GM23338 (cell line): ENCODE measurements around the gene TENM4. TPM values are rescaled to one million over a fixed set of nuclear protein-coding genes. Genes with fewer than 3 reads are reported as not detected.

Experiments used
- ATAC-seq: fragments of 200-7000 bp; cut with Tn5 transposase; 3 replicates; pipeline ENCODE4 v1.9.1; 2020
- DNase-seq: peaks from one replicate; pipeline ENCODE4 v3.0.0-alpha.2; 2015; ENCODE audit warnings: low spot score
- H2AFZ ChIP-seq: fragments of 200-600 bp; sonication (generic); 2 replicates; pipeline ENCODE4 v1.8.0; 2016; ENCODE audit warnings: antibody characterized with exemption, mild to moderate bottlenecking, moderate library complexity
- H3F3A ChIP-seq: fragments of 200-600 bp; sonication (generic); replicated peaks from 2 replicates; pipeline ENCODE4 v1.8.0; 2017; ENCODE audit warnings: antibody characterized with exemption, mixed run types, low read depth
- H3K27ac ChIP-seq: fragments of 200-600 bp; sonication (generic); 2 replicates; pipeline ENCODE4 v1.6.1; 2016; ENCODE audit warnings: low read depth
- H3K27me3 ChIP-seq: fragments of 200-600 bp; sonication (generic); 2 replicates; pipeline ENCODE4 v1.8.0; 2016; ENCODE audit warnings: mild to moderate bottlenecking, mixed run types, moderate library complexity; ENCODE audit not compliant: insufficient read depth
- H3K36me3 ChIP-seq: fragments of 200-600 bp; sonication (generic); 2 replicates; pipeline ENCODE4 v1.8.0; 2016; ENCODE audit warnings: mild to moderate bottlenecking; ENCODE audit not compliant: insufficient read depth
- H3K4me1 ChIP-seq: fragments of 200-600 bp; sonication (generic); 2 replicates; pipeline ENCODE4 v1.8.0; 2016; ENCODE audit warnings: mild to moderate bottlenecking, moderate library complexity; ENCODE audit not compliant: insufficient read depth
- H3K4me2 ChIP-seq: fragments of 200-600 bp; sonication (generic); 2 replicates; pipeline ENCODE4 v1.7.1; 2017; ENCODE audit warnings: mixed run types
- H3K4me3 ChIP-seq: fragments of 200-600 bp; sonication (generic); 2 replicates; pipeline ENCODE4 v1.6.1; 2016; ENCODE audit warnings: mixed run types
- H3K79me2 ChIP-seq: fragments of 200-600 bp; sonication (generic); replicated peaks from 2 replicates; pipeline ENCODE4 v1.8.0; 2017; ENCODE audit warnings: mild to moderate bottlenecking; ENCODE audit not compliant: insufficient read depth
- H3K9me2 ChIP-seq: fragments of 200-600 bp; sonication (generic); 2 replicates; pipeline ENCODE4 v1.8.0; 2017; ENCODE audit not compliant: insufficient read depth
- H4K20me1 ChIP-seq: fragments of 200-600 bp; sonication (generic); replicated peaks from 2 replicates; pipeline ENCODE4 v1.8.0; 2017; ENCODE audit warnings: mild to moderate bottlenecking; ENCODE audit not compliant: insufficient read depth
- H3K27ac Mint-ChIP-seq: 2 replicates; pipeline ENCODE4 v1.8.0; 2020; ENCODE audit warnings: inconsistent platforms, mild to moderate bottlenecking, moderate library complexity, mixed read lengths
- H3K27me3 Mint-ChIP-seq: 3 replicates; pipeline ENCODE4 v1.8.0; 2022; ENCODE audit warnings: low read depth, mild to moderate bottlenecking, moderate library complexity, mixed read lengths, inconsistent platforms; ENCODE audit not compliant: insufficient read depth, poor library complexity
- H3K36me3 Mint-ChIP-seq: 3 replicates; pipeline ENCODE4 v1.8.0; 2021; ENCODE audit warnings: low read depth, mild to moderate bottlenecking, inconsistent platforms, moderate library complexity, mixed read lengths
- H3K4me1 Mint-ChIP-seq: 3 replicates; pipeline ENCODE4 v1.8.0; 2020; ENCODE audit warnings: mild to moderate bottlenecking, inconsistent platforms, mixed read lengths
- H3K4me3 Mint-ChIP-seq: 3 replicates; pipeline ENCODE4 v1.8.0; 2021; ENCODE audit warnings: moderate library complexity, mild to moderate bottlenecking, inconsistent platforms, mixed read lengths
- H3K9me3 Mint-ChIP-seq: 3 replicates; pipeline ENCODE4 v1.8.0; 2020; ENCODE audit warnings: moderate library complexity, mild to moderate bottlenecking, inconsistent platforms, mixed read lengths
- CREB1 ChIP-seq: fragments of 250-450 bp; sonication (Bioruptor Pico); IDR thresholded peaks from 2 replicates; pipeline ENCODE4 v1.5.0; 2020; ENCODE audit warnings: low read depth, mild to moderate bottlenecking, moderate library complexity
- EZH2 ChIP-seq: fragments of 200-600 bp; sonication (generic); IDR thresholded peaks from one replicate; pipeline ENCODE4 v1.8.0; 2017; ENCODE audit warnings: antibody characterized with exemption, mild to moderate bottlenecking, low read depth; ENCODE audit not compliant: unreplicated experiment
- EZH2phosphoT487 ChIP-seq: fragments of 200-600 bp; sonication (generic); IDR thresholded peaks from one replicate; pipeline ENCODE4 v1.8.1; 2018; ENCODE audit warnings: antibody characterized with exemption; ENCODE audit not compliant: unreplicated experiment
- POLR2AphosphoS5 ChIP-seq: IDR thresholded peaks from 2 replicates; pipeline ENCODE4 v1.6.1; 2016; ENCODE audit warnings: antibody characterized with exemption, low read depth
- STAT1 ChIP-seq: IDR thresholded peaks from one replicate; pipeline ENCODE4 v1.6.1; 2016; ENCODE audit warnings: antibody characterized with exemption; ENCODE audit not compliant: unreplicated experiment
- ZNF114 ChIP-seq: fragments of 250-450 bp; sonication (Bioruptor Pico); IDR thresholded peaks from 2 replicates; pipeline ENCODE4 v1.5.0; 2020; ENCODE audit warnings: mild to moderate bottlenecking, moderate library complexity
- ZNF331 ChIP-seq: fragments of 250-450 bp; sonication (Bioruptor Pico); IDR thresholded peaks from 2 replicates; pipeline ENCODE4 v1.5.0; 2020; ENCODE audit warnings: low read depth, mild to moderate bottlenecking, moderate library complexity
- polyA plus RNA-seq: library from polyadenylated mRNA; unstranded; fragments of >200 nt; fragmentation: Nextera tagmentation; extraction: Ambion mirVana; gene quantifications from 2 replicates; pipeline ENCODE4 v1.2.1, GENCODE V29; 2016
- total RNA-seq: library from RNA; depleted of rRNA; stranded (reverse); fragments of >200 nt; shearing (Covaris generic); gene quantifications from 2 replicates; pipeline ENCODE4 v1.2.3, GENCODE V29; 2014
- TF ChIP-seq, protein P1 (sequence below): fragments of 250-450 bp; sonication (Bioruptor Pico); IDR thresholded peaks from 2 replicates; pipeline ENCODE4 v1.5.0; 2020; ENCODE audit warnings: mild to moderate bottlenecking, moderate library complexity
- TF ChIP-seq, protein P2 (sequence below), 2 experiments: fragments of 200-600 bp in 1 of 2; sonication (generic) in 1 of 2; conservative IDR thresholded peaks; 2 replicates each; pipeline versions ENCODE4 v1.5.1 to v1.6.1; 2016 to 2017; ENCODE audit warnings: antibody characterized with exemption in 2 of 2, low read depth in 2 of 2, mild to moderate bottlenecking in 2 of 2, moderate library complexity in 1 of 2

Gene TENM4
- total and polyA plus RNA-seq, 2 experiments from 2014 or later, result 7.3 TPM

DNA sequence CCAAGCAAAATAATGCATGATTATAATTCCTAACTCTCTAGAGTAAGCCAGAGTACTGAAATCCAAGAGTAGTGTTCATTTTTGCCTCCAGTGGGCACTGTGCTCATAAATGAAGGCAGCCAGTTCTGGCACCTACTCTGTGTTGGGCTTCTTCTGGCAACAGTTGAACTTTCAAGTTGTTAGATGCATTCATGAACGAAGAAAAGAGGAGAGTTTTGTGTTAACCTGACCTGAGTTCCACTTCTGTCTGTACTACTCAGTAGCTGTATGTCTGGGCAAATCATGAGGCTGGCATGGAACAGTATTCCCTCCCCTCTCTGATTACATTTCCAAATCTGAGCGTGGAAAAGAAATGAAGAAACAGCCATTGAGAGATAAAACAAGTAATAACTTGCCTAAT lies 20.3 kb upstream of the TENM4 start (continued):
- TF ChIP-seq, protein P1, sequence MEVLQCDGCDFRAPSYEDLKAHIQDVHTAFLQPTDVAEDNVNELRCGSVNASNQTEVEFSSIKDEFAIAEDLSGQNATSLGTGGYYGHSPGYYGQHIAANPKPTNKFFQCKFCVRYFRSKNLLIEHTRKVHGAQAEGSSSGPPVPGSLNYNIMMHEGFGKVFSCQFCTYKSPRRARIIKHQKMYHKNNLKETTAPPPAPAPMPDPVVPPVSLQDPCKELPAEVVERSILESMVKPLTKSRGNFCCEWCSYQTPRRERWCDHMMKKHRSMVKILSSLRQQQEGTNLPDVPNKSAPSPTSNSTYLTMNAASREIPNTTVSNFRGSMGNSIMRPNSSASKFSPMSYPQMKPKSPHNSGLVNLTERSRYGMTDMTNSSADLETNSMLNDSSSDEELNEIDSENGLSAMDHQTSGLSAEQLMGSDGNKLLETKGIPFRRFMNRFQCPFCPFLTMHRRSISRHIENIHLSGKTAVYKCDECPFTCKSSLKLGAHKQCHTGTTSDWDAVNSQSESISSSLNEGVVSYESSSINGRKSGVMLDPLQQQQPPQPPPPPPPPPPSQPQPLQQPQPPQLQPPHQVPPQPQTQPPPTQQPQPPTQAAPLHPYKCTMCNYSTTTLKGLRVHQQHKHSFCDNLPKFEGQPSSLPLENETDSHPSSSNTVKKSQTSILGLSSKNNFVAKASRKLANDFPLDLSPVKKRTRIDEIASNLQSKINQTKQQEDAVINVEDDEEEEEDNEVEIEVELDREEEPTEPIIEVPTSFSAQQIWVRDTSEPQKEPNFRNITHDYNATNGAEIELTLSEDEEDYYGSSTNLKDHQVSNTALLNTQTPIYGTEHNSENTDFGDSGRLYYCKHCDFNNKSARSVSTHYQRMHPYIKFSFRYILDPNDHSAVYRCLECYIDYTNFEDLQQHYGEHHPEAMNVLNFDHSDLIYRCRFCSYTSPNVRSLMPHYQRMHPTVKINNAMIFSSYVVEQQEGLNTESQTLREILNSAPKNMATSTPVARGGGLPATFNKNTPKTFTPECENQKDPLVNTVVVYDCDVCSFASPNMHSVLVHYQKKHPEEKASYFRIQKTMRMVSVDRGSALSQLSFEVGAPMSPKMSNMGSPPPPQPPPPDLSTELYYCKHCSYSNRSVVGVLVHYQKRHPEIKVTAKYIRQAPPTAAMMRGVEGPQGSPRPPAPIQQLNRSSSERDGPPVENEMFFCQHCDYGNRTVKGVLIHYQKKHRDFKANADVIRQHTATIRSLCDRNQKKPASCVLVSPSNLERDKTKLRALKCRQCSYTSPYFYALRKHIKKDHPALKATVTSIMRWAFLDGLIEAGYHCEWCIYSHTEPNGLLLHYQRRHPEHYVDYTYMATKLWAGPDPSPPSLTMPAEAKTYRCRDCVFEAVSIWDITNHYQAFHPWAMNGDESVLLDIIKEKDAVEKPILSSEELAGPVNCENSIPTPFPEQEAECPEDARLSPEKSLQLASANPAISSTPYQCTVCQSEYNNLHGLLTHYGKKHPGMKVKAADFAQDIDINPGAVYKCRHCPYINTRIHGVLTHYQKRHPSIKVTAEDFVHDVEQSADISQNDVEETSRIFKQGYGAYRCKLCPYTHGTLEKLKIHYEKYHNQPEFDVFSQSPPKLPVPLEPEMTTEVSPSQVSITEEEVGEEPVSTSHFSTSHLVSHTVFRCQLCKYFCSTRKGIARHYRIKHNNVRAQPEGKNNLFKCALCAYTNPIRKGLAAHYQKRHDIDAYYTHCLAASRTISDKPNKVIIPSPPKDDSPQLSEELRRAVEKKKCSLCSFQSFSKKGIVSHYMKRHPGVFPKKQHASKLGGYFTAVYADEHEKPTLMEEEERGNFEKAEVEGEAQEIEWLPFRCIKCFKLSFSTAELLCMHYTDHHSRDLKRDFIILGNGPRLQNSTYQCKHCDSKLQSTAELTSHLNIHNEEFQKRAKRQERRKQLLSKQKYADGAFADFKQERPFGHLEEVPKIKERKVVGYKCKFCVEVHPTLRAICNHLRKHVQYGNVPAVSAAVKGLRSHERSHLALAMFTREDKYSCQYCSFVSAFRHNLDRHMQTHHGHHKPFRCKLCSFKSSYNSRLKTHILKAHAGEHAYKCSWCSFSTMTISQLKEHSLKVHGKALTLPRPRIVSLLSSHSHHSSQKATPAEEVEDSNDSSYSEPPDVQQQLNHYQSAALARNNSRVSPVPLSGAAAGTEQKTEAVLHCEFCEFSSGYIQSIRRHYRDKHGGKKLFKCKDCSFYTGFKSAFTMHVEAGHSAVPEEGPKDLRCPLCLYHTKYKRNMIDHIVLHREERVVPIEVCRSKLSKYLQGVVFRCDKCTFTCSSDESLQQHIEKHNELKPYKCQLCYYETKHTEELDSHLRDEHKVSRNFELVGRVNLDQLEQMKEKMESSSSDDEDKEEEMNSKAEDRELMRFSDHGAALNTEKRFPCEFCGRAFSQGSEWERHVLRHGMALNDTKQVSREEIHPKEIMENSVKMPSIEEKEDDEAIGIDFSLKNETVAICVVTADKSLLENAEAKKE, result 0 out of 2 replicates have a peak, but pooled peaks have one; percentile 25
- no peak for TF ChIP-seq CREB1

DNA sequence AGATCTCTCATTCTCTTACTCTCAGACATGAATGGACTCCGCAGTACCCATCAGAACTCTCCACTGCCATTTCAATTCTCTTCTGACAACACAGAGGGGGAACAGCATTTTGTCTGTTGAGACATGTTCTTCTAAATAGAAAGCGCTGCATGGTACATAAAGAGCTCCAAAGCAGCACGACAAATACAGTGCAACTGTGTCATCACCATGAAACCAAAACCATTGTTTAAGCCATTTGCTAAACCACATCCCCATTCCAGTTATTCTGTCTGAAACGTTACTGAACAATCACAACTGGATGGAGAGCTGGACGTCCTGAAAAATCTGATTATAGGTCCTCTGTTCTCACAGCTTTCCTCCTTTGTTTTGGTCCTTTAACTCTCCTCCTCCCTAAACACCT lies 17.9 kb upstream of the TENM4 start:
- no peak overlapping the region for H3K27ac ChIP-seq
- H3K4me3 ChIP-seq, result no peak overlapping the region
- DNase-seq (no peak), ATAC-seq (no peak)
- no peaks in the 10 kb centered on the region for H3F3A ChIP-seq
- no peaks in the 10 kb centered on the region for H4K20me1 ChIP-seq
- no peak overlapping the region; the same call in 1 of the 2 replicates for H2AFZ ChIP-seq
- H3K36me3 Mint-ChIP-seq, result no peaks in the 10 kb centered on the region
- no peaks in the 10 kb centered on the region for H3K9me2 ChIP-seq
- H3K36me3 ChIP-seq, result no peaks in the 10 kb centered on the region
- no peaks in the 10 kb centered on the region for H3K79me2 ChIP-seq
- no peak overlapping the region for H3K27ac Mint-ChIP-seq
- H3K9me3 Mint-ChIP-seq, result no peaks in the 10 kb centered on the region
- no peaks in the 10 kb centered on the region for H3K27me3 Mint-ChIP-seq
- no peak overlapping the region for H3K4me2 ChIP-seq
- H3K27me3 ChIP-seq, result no peaks in the 10 kb centered on the region
- H3K4me3 Mint-ChIP-seq, result no peak overlapping the region
- H3K4me1 ChIP-seq, result peaks cover 5% of the 10 kb centered on the region; the same call in 1 of the 2 replicates
- peaks cover 21% of the 10 kb centered on the region for H3K4me1 Mint-ChIP-seq
- TF ChIP-seq, protein P2, sequence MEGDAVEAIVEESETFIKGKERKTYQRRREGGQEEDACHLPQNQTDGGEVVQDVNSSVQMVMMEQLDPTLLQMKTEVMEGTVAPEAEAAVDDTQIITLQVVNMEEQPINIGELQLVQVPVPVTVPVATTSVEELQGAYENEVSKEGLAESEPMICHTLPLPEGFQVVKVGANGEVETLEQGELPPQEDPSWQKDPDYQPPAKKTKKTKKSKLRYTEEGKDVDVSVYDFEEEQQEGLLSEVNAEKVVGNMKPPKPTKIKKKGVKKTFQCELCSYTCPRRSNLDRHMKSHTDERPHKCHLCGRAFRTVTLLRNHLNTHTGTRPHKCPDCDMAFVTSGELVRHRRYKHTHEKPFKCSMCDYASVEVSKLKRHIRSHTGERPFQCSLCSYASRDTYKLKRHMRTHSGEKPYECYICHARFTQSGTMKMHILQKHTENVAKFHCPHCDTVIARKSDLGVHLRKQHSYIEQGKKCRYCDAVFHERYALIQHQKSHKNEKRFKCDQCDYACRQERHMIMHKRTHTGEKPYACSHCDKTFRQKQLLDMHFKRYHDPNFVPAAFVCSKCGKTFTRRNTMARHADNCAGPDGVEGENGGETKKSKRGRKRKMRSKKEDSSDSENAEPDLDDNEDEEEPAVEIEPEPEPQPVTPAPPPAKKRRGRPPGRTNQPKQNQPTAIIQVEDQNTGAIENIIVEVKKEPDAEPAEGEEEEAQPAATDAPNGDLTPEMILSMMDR (conservative IDR thresholded peaks at IDR 0.05; ENCODE audit: low read depth in 2 of 2), result no peak
- TF ChIP-seq ZNF331, result no peak
- no peak for TF ChIP-seq CREB1
- no peak for TF ChIP-seq ZNF114 (CRISPR knock-in tag)
- no peak for TF ChIP-seq EZH2phosphoT487
- no peak for TF ChIP-seq POLR2AphosphoS5
- TF ChIP-seq STAT1, result no peak
- no peak for TF ChIP-seq EZH2
